Measurements from ENCODE around the gene NIN. TPM values are rescaled to one million over a fixed set of nuclear protein-coding genes. Genes with fewer than 3 reads are reported as not detected.

NIN gene
- total RNA-seq, 4 donors from 2014 or later = 24.1 to 35.7 (median 30.7) TPM

DNA sequence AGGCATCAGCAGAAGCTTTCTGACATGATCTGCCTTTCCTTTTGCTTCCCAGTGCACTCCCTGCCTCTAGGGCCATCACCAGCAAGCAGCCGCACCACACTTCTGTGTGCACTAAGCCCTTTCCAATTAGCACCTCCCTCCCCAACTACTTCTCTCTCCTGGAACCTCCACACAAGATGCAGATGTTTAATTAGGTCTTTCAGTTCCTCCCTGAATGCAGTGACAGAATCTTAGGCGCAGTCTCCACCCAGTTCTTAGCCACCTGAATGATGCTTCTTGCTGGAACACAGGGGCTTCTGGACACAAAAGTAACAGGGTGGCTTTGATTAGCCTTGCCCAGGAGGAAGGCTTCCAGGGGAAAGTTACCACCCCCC lies 32.9 kb downstream of the NIN start:
- Histone ChIP-seq H3K4me3 (no peak overlapping the region), H3K27ac (no peak overlapping the region), H3K27me3 (no peaks in the 10 kb centered on the region), H3K4me1 (peaks cover 0 to 10% (median 0%) of the 10 kb centered on the region in 4 donors), H3K36me3 (peaks cover 0 to 13% (median 0%) of the 10 kb centered on the region in 3 donors), H3K9me3 (no peaks in the 10 kb centered on the region)
- 91 to 95% methylated on average over 2 of the region's 2 CpGs for WGBS, 2 donors
- DNase-seq (ENCODE audit: low spot score in 2 of 2) = no peak
- TF ChIP-seq EP300 (IDR thresholded peaks at IDR 0.05) (no peak), POLR2A (IDR thresholded peaks at IDR 0.05) (no peak)
- TF ChIP-seq, protein P1, sequence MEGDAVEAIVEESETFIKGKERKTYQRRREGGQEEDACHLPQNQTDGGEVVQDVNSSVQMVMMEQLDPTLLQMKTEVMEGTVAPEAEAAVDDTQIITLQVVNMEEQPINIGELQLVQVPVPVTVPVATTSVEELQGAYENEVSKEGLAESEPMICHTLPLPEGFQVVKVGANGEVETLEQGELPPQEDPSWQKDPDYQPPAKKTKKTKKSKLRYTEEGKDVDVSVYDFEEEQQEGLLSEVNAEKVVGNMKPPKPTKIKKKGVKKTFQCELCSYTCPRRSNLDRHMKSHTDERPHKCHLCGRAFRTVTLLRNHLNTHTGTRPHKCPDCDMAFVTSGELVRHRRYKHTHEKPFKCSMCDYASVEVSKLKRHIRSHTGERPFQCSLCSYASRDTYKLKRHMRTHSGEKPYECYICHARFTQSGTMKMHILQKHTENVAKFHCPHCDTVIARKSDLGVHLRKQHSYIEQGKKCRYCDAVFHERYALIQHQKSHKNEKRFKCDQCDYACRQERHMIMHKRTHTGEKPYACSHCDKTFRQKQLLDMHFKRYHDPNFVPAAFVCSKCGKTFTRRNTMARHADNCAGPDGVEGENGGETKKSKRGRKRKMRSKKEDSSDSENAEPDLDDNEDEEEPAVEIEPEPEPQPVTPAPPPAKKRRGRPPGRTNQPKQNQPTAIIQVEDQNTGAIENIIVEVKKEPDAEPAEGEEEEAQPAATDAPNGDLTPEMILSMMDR (IDR thresholded peaks at IDR 0.05) = no peak

DNA sequence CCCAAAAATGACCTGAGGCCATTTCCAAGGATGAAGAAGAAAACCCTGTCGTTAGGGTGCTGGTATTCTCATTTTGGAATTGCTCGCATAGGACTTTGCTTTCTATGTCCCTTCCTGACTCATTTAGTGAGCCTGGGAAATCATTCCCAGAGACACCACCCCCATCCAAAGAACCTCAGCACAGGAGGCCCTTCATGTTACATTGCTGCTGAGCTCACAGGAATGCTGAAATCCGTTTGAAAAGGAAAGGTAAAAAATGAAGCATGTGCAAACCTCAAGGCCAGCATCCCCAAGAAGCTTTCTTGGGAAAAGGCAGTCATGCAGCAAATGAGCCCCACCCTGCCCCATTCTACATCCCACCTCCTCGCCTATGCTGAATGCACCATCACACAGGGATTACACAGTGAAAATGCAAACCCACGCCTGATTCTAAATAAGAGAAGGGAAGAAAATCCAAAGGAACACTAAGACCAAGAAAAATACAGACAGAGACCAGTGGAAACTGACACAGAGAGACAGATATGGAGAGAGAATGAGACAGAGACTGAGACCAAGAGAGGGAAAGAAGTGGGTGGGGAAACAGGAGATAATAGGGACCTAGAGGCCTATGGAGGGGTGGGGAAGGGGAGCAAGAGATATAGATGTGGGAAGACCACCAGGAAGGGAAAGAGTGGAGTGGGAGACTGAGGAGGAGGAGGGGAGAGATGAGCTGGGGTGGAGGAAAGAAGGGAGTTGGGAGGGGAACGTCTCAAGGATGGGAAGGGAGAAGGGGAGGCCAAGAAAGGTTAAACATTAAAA lies 33.5 kb downstream of the NIN start:
- TF ChIP-seq, protein P1 (IDR thresholded peaks at IDR 0.05) = no peak
- TF ChIP-seq POLR2A (IDR thresholded peaks at IDR 0.05) = no peak
- no peak for TF ChIP-seq EP300 (IDR thresholded peaks at IDR 0.05)
- H3K27me3 ChIP-seq = no peaks in the 10 kb centered on the region
- H3K4me1 ChIP-seq = peaks cover 0 to 10% (median 0%) of the 10 kb centered on the region in 4 donors
- DNase-seq (ENCODE audit: low spot score in 2 of 2) = no peak
- no peak overlapping the region for H3K4me3 ChIP-seq
- H3K27ac ChIP-seq = no peak overlapping the region
- peaks cover 0 to 19% (median 0%) of the 10 kb centered on the region in 3 donors for H3K36me3 ChIP-seq
- no peaks in the 10 kb centered on the region for H3K9me3 ChIP-seq
- WGBS, 2 donors = 66 to 67% methylated on average over 6 of the region's 6 CpGs

DNA sequence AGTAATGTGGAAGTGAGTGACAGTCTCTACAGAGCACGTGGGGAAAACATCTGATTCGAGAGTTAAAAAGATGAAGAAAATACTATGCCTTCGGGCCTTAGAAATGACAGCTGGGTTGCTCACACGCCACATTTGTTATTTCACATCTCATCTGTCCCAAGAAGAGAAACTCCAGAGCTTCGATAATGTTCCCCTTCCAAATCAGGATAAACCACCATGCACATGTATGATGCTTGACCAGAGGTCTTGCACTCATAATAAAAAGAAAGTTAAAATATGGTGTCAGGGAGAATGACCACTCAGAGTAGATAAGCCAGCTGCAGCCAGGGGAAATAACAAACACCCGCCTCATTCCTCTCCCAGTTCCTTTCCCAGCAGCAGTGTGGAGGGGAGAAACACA lies 34.6 kb downstream of the NIN start:
- 85 to 96% methylated on average over 6 of the region's 6 CpGs for WGBS, 2 donors
- Histone ChIP-seq H3K36me3 (peaks cover 0 to 26% (median 0%) of the 10 kb centered on the region in 3 donors), H3K9me3 (no peaks in the 10 kb centered on the region), H3K4me1 (peaks cover 0 to 6% (median 0%) of the 10 kb centered on the region in 4 donors), H3K27me3 (no peaks in the 10 kb centered on the region), H3K27ac (no peak overlapping the region), H3K4me3 (no peak overlapping the region)
- TF ChIP-seq POLR2A (IDR thresholded peaks at IDR 0.05) (no peak), EP300 (IDR thresholded peaks at IDR 0.05) (no peak)
- TF ChIP-seq, protein P1 (IDR thresholded peaks at IDR 0.05) = no peak
- DNase-seq (ENCODE audit: low spot score in 2 of 2) = no peak

DNA sequence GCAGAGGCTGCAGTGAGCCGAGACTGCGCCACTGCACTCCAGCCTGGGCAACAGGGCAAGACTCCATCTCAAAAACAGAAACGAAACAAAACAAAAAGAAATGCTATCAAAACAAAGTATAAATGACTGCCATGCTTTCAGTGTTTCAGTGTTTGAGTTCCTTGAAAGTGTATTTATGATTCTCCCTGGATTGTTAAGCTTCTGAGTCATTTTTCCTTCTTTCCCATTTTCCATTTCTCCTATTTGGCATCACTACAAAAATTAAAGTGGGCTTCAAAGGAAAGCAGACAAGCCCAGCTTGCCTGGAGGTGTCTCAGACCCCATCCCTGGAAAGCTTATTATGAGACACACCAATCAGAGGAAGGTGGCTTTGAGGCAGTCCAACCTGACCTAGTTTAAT lies 35.1 kb downstream of the NIN start:
- Histone ChIP-seq H3K36me3 (peaks cover 0 to 26% (median 0%) of the 10 kb centered on the region in 3 donors), H3K4me3 (no peak overlapping the region), H3K27ac (no peak overlapping the region), H3K9me3 (no peaks in the 10 kb centered on the region), H3K27me3 (no peaks in the 10 kb centered on the region), H3K4me1 (peaks cover 0 to 6% (median 0%) of the 10 kb centered on the region in 4 donors)
- WGBS, 2 donors = 79 to 84% methylated on average over 3 of the region's 3 CpGs
- no peak for DNase-seq (ENCODE audit: low spot score in 2 of 2)
- no peak for TF ChIP-seq EP300 (IDR thresholded peaks at IDR 0.05)
- no peak for TF ChIP-seq POLR2A (IDR thresholded peaks at IDR 0.05)
- TF ChIP-seq, protein P1 (IDR thresholded peaks at IDR 0.05) = no peak

DNA sequence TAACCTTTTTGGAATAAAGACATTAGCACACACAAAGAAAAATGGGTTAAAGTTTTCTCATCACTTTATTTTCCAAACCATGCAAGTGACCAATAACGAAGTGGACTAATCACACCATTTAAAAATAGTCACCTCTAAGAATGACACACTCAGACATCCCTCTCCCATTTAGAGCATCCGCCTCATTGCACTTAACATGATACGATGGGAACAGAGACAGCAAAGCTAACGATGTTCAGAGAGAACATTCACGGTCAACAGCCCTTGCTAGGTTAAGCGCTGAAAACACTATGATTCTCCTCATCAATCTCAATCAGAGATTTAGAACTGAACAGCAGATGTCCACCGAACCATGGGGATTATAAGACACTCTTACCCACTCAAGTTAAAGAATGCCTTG lies 35.8 kb downstream of the NIN start:
- H3K27ac ChIP-seq = no peak overlapping the region
- H3K36me3 ChIP-seq = peaks cover 0 to 31% (median 0%) of the 10 kb centered on the region in 3 donors
- H3K4me1 ChIP-seq = peaks cover 0 to 6% (median 0%) of the 10 kb centered on the region in 4 donors
- no peaks in the 10 kb centered on the region for H3K9me3 ChIP-seq
- H3K27me3 ChIP-seq = no peaks in the 10 kb centered on the region
- no peak for DNase-seq (ENCODE audit: low spot score in 2 of 2)
- TF ChIP-seq, protein P1 (IDR thresholded peaks at IDR 0.05) = no peak
- no peak for TF ChIP-seq POLR2A (IDR thresholded peaks at IDR 0.05)
- no peak for TF ChIP-seq EP300 (IDR thresholded peaks at IDR 0.05)
- WGBS, 2 donors = 76 to 87% methylated on average over 7 of the region's 7 CpGs
- H3K4me3 ChIP-seq = no peak overlapping the region
